Upper lobe of left lung (tissue), 4 donors: ENCODE data around the gene ZNF608.

Experiments
- POLR2AphosphoS5 ChIP-seq, 2 donors: sonication (generic); formaldehyde crosslinking; IDR thresholded peaks; one replicate each; pipeline ENCODE4 v1.5.1; 2017; ENCODE audit warnings: antibody characterized with exemption in 2 of 2
- TF ChIP-seq, protein P1 (sequence below), 6 experiments: fragments of 450-650 bp in 4 of 6; fragments of 200-600 bp in 2 of 6; sonication (generic) in 2 of 6; IDR thresholded peaks; one replicate each; pipeline ENCODE4 v1.5.1; 2016 to 2019; ENCODE audit warnings: antibody characterized with exemption in 6 of 6

DNA sequence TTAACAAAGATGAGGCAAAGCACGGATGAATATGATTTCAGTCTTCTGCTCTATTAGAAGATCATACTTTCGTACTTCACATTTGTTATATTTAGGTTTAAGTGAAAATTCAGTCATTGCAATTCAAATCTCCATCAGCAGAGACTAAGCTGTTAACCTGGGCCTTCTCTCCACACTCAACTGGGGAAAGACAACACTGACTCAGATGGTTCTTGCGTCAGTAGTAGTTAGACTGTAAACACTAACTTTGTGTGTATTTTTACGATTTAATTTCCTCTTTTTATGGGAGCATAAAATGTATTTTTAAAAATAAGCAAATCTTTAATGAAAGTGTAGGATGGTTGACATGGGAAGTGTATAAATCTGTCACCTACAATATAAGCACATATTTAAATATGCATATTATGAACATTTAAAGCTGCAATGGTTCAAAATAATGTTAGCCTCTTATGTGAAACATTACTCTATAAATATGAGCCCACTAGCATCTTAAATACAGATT, 42.7 kb upstream of the ZNF608 start:
- TF ChIP-seq, protein P1, sequence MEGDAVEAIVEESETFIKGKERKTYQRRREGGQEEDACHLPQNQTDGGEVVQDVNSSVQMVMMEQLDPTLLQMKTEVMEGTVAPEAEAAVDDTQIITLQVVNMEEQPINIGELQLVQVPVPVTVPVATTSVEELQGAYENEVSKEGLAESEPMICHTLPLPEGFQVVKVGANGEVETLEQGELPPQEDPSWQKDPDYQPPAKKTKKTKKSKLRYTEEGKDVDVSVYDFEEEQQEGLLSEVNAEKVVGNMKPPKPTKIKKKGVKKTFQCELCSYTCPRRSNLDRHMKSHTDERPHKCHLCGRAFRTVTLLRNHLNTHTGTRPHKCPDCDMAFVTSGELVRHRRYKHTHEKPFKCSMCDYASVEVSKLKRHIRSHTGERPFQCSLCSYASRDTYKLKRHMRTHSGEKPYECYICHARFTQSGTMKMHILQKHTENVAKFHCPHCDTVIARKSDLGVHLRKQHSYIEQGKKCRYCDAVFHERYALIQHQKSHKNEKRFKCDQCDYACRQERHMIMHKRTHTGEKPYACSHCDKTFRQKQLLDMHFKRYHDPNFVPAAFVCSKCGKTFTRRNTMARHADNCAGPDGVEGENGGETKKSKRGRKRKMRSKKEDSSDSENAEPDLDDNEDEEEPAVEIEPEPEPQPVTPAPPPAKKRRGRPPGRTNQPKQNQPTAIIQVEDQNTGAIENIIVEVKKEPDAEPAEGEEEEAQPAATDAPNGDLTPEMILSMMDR (IDR thresholded peaks at IDR 0.05) = no peak
- TF ChIP-seq POLR2AphosphoS5 (IDR thresholded peaks at IDR 0.05) = no peak
